HG02840 (cell line): ENCODE data around the gene CDH12.

Experiments used
- ATAC-seq: cut with Tn5 transposase; IDR thresholded peaks from one replicate; pipeline ENCODE4 v1.9.1; 2021; ENCODE audit warnings: mild to moderate bottlenecking, moderate library complexity, moderate number of reproducible peaks; ENCODE audit not compliant: unreplicated experiment, low FRiP score

Gene CDH12

GRCh38 chr5:21882074-21882745, 970.9 kb downstream of the CDH12 start:
- ATAC-seq, result no peak

GRCh38 chr5:21880164-21880563, 973.0 kb downstream of the CDH12 start:
- no peak for ATAC-seq

DNA sequence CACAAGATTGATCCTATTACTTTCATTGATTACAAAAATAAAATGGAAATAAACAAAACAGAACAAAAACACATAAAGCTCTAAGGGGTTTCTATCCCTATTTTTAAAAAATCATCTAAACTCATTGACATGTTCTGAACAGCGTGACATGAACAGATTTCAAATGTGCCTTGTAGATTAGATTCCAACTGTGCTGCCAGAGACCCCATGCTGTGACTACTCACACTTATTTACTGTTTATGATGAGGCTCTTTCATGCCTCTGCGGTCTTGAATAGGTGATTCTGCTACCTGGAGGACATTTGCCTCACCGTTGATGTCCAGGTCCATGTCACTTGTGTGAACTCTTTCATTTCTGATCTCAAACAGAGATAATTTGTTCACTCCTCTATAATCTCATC, 990.2 kb downstream of the CDH12 start:
- no peak for ATAC-seq

- no peak for ATAC-seq
Observed at GRCh38 chr5:21858441-21858840, 994.7 kb downstream of the CDH12 start.

DNA sequence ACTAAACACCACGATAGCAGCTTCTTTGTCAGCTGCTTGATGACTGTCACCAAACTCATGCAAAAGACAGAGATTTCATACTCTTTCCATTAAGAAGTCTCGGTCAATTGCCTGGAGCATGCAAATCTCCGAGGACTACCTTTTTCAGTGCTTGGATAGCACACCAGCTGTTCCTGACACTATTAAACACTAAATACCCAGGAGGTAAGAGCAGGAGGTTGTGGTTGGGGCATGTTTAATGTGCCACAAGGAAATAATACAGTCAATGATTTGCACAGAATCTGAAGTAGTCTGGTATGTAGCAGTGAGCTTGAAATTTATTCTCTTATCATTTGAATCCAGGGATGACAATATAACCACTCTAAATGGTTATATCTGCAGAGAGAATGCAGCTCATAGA, 996.2 kb downstream of the CDH12 start:
- no peak for ATAC-seq

- no peak for ATAC-seq
Observed at GRCh38 chr5:21847300-21847699, 1005.8 kb downstream of the CDH12 start.

- no peak for ATAC-seq
Observed at GRCh38 chr5:21844960-21845359, 1008.2 kb downstream of the CDH12 start.

DNA sequence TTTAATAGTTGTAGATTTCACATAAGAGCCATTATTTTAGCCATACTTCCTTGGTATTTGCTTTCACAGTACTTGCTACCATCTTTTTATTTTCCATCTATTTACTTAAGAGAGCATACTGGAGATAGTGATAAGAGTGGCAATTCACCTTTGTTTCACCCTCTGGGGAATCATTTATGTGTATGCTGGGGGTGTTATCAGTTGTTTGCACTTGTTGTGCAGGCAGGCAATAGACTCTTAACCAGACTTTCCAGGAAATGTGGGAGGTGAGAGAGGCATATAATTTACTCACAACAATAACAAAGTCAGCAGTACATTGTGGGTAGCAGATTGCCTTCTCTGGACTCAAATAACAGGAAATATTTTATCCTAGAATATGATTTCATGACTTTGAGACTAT, 1018.3 kb downstream of the CDH12 start:
- ATAC-seq, result no peak

GRCh38 chr5:21831145-21831787, 1021.9 kb downstream of the CDH12 start:
- no peak for ATAC-seq

DNA sequence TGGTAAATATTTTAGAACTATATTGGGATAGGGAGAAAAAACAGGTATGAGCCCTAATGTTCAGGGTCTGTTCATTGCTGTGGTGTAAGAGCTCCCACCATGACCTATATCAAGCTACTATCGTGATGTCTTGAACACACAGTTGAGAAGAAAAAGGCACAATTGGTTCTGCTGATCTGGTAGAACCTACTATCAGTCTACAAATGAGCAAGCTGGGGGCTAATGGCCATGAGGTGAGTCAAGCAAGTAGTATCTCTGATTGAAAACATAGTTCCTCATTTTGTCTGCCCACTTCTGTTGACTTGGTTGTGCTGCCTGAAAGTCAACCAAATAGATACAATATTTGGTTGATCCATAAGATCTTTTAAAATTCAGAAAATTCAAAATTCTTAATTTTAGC, 1026.3 kb downstream of the CDH12 start:
- ATAC-seq, result no peak

DNA sequence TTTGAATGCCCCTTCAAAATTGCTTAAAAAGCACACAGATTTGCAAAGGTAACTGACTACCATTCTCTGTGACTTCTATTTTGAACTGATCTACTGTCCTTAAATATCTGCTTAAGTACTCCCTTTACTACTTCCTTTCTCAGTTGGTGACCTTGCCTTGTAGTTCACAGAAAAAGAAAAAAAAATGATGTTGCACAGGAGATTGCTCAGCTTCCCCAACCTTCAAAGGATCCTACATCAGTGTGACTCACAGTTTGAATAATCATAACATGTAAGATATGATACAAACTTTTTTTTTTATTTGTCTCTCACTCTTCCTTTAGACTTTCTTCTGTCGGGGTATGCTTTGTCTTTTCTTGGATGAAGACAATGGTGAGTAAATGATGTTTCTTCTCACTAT, 1029.6 kb downstream of the CDH12 start:
- ATAC-seq, result no peak

DNA sequence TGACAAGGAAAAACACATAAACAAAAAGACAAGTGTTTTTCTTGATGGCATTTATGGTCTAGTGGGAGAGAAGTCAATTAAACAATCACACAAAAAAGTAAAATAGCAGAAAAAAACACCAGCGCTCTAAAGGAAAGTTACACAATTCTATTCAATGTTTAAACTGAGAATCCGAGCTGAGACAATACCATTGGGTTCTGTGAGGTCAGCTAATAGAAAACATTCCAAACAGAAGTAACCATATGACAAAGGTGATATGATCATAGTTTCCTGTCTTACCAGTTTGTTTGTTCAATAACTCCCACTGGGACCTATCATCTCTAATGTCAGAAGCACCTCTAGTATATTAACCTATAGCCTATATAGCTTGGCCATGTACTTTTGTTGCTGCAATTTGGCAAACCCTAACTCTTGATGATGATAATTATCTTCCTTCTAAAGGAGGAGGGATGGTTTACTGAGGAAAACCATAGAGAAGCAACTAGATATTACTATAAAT, 1030.0 kb downstream of the CDH12 start:
- ATAC-seq, result no peak

DNA sequence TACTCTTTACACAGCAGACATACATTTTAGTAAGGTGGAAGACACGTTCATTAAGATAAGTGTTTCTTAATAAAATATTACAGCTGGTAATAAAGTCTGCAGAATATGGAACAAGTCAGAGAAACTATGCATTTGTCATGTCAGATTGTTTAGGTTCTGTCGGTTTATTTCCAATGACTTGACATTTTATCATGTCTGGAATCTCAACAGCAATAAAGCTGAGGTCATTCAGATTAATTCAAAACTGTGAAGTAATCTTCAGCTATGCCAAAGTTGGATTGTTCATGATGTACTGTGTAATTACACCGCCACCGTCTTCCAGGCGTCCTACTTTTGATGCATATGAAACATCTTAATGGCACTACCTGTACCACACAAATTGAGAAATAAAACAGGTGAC, 1032.6 kb downstream of the CDH12 start:
- ATAC-seq, result no peak

- no peak for ATAC-seq
Observed at GRCh38 chr5:21818370-21818720, 1034.8 kb downstream of the CDH12 start.

DNA sequence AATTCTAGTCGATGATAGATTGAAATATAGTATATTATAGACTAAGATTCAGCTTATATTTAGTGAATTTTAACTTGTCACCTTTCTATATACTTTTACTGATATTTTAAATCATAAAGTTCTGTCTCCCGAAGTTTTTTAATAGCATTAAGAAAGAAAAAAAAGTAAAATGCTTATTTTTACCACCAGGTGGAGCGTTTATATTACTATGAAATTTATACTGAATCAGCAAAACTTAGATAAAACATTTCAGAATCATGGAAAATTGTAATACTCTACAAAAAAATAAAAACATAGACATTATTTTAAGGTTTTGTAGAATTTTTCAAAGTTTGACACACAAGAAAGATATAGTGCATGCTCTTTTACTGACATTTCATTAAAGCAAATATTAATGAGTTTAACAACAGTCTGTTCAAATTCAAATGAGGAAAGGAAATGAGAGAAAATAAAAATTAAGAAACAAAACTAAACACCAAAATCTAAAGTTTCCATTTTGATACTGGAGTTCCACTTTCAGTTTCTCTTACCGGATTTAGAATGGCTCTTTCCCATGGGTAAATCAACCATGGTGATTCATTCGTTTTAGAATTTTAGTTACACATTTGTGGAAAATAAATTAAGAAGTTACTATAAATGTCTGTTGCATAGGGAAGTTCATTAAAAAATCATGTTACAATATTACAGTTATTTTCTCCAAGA, 1035.3 kb downstream of the CDH12 start:
- no peak for ATAC-seq

DNA sequence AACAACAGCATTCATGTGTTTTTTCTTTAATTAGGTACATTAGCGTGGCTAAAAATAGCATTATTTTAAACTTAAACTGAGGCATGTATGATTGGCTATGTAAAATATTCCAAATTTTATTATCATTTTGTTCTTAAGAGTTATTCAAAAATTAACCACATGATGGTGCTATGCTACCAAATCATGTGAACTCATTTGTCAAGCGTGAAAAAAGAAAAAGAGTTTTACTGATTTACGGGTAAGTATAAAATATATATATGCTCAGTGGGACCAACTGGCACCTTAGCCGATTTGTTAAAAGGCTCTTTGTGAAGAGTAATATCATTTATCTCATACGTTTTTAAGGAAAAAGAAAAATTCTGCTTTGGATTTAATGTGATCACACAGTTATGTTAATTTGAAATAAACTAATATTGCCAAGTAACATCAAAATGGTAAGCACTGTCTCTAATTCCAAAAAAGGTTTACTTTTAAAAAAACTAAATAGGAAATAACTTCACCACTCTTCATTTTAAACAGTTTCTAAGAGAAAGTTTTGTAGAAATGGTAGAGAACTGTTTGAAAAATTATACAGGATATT, 1042.3 kb downstream of the CDH12 start:
- no peak for ATAC-seq

GRCh38 chr5:21809611-21810010, 1043.5 kb downstream of the CDH12 start:
- no peak for ATAC-seq

- ATAC-seq, result no peak
Observed at GRCh38 chr5:21807953-21808352, 1045.2 kb downstream of the CDH12 start.

DNA sequence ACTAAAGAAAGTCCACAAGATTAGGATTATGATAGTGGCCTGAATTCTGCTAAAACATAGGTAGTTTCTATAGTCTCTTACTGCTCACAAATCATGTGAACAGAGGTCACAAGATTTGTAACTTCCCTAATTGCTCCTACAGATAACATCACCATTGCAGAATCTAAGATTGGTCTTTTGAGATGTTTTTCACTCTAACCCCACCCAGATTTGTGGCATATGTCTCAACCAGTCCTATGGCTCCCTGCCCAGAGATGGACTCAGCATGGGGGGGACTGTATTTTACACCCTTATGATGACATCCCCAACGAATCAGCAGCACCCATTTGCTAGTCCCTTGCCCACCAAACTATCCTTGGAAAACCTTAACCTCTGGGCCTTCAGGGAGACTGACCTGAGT, 1046.2 kb downstream of the CDH12 start:
- ATAC-seq, result no peak

GRCh38 chr5:21806271-21806670, 1046.9 kb downstream of the CDH12 start:
- ATAC-seq, result no peak

DNA sequence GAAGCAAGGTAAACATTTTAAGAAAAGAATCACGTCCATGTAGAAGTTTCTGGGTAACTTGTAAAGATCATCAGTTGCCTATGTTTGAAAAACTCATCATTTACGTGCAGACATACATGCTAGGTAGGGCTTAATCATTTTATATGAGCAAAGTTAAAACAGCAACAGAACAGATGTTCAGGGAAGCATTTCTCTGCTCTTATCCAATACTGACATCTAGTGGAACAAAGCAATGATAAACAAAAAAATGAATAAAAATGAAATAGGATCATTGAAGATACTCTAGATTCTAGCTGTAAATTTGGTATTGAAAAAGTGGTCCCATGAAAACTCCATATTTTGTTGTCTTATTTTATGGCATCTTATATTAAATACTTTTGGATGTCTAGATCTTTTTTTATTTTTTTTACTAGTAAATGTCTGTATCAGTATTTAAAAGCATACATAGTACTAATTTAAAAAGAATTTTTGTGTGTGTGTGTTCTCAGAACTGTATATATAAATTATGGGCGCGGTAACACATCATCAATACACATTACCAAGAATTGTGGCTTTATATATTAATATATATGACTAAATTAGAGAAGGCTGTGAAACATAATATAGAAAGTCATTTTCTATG, 1050.2 kb downstream of the CDH12 start:
- no peak for ATAC-seq
